Measurements from ENCODE around the gene BSPRY. TPM values are rescaled to one million over a fixed set of nuclear protein-coding genes. Genes with fewer than 3 reads are reported as not detected.
"Not testable (repeated sequence)": the region's sequence is repeated elsewhere in the genome, so short reads cannot be mapped to it uniquely, and the experiment has no call there.

Gene BSPRY
- total RNA-seq, 2 experiments from 2014 or later: not detected

DNA sequence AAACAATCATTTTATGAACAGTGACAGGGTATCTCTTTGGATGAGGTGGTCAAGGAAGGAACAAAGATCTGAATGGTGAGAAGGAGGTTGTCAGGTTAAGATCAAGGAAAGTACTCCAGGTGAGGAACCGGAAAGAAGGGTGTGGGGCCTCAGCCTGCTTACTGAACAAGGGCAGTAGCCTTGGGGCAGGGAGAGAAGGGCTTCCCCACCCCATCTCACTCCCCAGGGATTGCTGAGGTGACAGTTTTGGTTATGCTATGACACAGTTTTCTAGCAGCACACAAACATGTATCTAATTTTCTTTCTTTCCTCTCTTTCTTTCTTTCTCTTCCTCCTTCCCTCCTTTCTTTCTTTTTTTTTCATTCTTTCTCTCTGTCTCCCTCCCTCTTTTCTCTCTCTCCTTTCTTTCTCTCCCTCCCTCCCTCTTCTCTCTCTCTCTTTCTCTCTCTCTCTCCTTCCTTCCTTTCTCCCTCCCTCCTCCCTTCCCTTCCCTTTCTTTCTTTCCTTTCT lies 31.6 kb downstream of the BSPRY start:
- H3K27me3 ChIP-seq (ENCODE audit: control insufficient read depth in 1 of 2, insufficient read depth in 2 of 2, low read length in 2 of 2): no peaks in the 10 kb centered on the region
- no peaks in the 10 kb centered on the region for H3K9me3 Mint-ChIP-seq
- peaks cover 11% of the 10 kb centered on the region for H3K4me1 ChIP-seq (ENCODE audit: insufficient read depth, low read length)
- no peaks in the 10 kb centered on the region for H3K27me3 Mint-ChIP-seq
- H3K27ac Mint-ChIP-seq: no peak overlapping the region
- no peak overlapping the region for H3K27ac ChIP-seq (ENCODE audit: low read depth in 1 of 2, low read length in 2 of 2)
- ChIA-PET CTCF (no interaction called here), POLR2A (no interaction called here)
- peaks cover 5% of the 10 kb centered on the region for H3K4me1 Mint-ChIP-seq (ENCODE audit: low read depth)
- H3K9me3 ChIP-seq (ENCODE audit: control insufficient read depth in 1 of 2, insufficient read depth in 1 of 2, low read length in 2 of 2): no peaks in the 10 kb centered on the region
- TF ChIP-seq, protein P1, sequence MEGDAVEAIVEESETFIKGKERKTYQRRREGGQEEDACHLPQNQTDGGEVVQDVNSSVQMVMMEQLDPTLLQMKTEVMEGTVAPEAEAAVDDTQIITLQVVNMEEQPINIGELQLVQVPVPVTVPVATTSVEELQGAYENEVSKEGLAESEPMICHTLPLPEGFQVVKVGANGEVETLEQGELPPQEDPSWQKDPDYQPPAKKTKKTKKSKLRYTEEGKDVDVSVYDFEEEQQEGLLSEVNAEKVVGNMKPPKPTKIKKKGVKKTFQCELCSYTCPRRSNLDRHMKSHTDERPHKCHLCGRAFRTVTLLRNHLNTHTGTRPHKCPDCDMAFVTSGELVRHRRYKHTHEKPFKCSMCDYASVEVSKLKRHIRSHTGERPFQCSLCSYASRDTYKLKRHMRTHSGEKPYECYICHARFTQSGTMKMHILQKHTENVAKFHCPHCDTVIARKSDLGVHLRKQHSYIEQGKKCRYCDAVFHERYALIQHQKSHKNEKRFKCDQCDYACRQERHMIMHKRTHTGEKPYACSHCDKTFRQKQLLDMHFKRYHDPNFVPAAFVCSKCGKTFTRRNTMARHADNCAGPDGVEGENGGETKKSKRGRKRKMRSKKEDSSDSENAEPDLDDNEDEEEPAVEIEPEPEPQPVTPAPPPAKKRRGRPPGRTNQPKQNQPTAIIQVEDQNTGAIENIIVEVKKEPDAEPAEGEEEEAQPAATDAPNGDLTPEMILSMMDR (IDR thresholded peaks at IDR 0.05): no peak
- no peak for ATAC-seq (ENCODE audit: poor library complexity)
- no peak for DNase-seq
- no peaks in the 10 kb centered on the region for H3K36me3 ChIP-seq (ENCODE audit: insufficient read depth, low read length)
- no peaks in the 10 kb centered on the region for H3K36me3 Mint-ChIP-seq (ENCODE audit: low read depth)
- no peak overlapping the region for H3K4me3 ChIP-seq (ENCODE audit: low read length)
- intact Hi-C loops (cut with DNase I, micrococcal nuclease): loop anchor here in 1 of 2 experiments (1.0 kb wide), 1 partner anchor 18 kb away; no protein-coding TSS in a partner anchor
- H3K4me3 Mint-ChIP-seq: no peak overlapping the region

DNA sequence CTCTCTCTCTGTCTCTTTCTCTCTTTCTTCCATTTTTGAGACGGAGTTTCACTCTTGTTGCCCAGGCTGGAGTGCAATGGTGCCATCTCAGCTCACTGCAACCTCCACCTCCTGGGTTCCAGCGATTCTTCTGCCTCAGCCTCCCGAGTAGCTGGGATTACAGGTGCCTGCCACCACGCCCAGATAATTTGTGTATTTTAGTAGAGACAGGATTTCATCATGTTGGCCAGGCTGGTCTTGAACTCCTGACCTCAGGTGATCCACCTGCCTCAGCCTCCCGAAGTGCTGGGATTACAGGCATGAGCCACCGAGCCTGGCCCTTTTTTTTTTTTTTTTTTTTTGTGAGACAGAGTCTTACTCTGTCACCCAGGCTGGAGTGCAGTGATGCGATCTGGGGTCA lies 32.1 kb downstream of the BSPRY start:
- H3K36me3 ChIP-seq (ENCODE audit: insufficient read depth, low read length); POLR2A ChIA-PET; CTCF ChIA-PET; H3K36me3 Mint-ChIP-seq (ENCODE audit: low read depth); H3K27ac Mint-ChIP-seq; H3K4me1 ChIP-seq (ENCODE audit: insufficient read depth, low read length); H3K9me3 Mint-ChIP-seq; intact Hi-C loops (cut with DNase I, micrococcal nuclease); H3K4me3 Mint-ChIP-seq; H3K27me3 Mint-ChIP-seq; DNase-seq; H3K27me3 ChIP-seq (ENCODE audit: control insufficient read depth in 1 of 2, insufficient read depth in 2 of 2, low read length in 2 of 2); H3K4me3 ChIP-seq (ENCODE audit: low read length); H3K27ac ChIP-seq (ENCODE audit: low read depth in 1 of 2, low read length in 2 of 2); H3K4me1 Mint-ChIP-seq (ENCODE audit: low read depth); ATAC-seq (ENCODE audit: poor library complexity); H3K9me3 ChIP-seq (ENCODE audit: control insufficient read depth in 1 of 2, insufficient read depth in 1 of 2, low read length in 2 of 2): not testable (repeated sequence)

DNA sequence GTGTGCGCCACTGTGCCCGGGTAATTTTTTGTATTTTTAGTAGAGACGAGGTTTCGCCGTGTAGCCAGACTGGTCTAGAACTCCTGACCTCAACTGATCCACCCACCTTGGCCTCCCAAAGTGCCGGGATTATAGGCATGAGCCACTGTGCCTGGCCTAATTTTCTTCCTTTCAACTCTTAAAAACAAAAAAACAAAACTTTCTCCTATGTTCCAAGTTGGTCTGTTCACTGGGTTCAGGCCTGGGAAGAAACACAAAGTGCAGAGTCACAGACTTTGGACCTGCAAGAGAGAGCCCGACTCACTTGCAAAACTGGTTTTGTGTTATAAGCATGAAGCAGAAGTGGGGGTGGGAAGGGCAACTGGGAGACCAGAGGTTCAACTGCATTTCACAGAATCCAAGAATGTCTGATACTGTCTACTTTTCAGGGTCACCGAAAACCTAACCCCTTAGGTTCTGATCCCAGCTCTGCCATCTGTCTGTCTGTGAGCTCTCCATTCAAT lies 32.6 kb downstream of the BSPRY start:
- Mint-ChIP-seq H3K27me3 (no peaks in the 10 kb centered on the region), H3K27ac (no peak overlapping the region), H3K9me3 (no peaks in the 10 kb centered on the region), H3K4me3 (no peak overlapping the region), H3K4me1 (ENCODE audit: low read depth) (peaks cover 3% of the 10 kb centered on the region), H3K36me3 (ENCODE audit: low read depth) (peaks cover 8% of the 10 kb centered on the region)
- CTCF ChIA-PET: no interaction called here
- H3K36me3 ChIP-seq (ENCODE audit: insufficient read depth, low read length): no peaks in the 10 kb centered on the region
- H3K4me1 ChIP-seq (ENCODE audit: insufficient read depth, low read length): peaks cover 6% of the 10 kb centered on the region
- DNase-seq (no peak), ATAC-seq (ENCODE audit: poor library complexity) (no peak)
- H3K4me3 ChIP-seq (ENCODE audit: low read length): no peak overlapping the region
- TF ChIP-seq, protein P1 (IDR thresholded peaks at IDR 0.05): no peak
- H3K27ac ChIP-seq (ENCODE audit: low read depth in 1 of 2, low read length in 2 of 2): no peak overlapping the region
- H3K9me3 ChIP-seq (ENCODE audit: control insufficient read depth in 1 of 2, insufficient read depth in 1 of 2, low read length in 2 of 2): no peaks in the 10 kb centered on the region
- POLR2A ChIA-PET: no interaction called here
- no peaks in the 10 kb centered on the region for H3K27me3 ChIP-seq (ENCODE audit: control insufficient read depth in 1 of 2, insufficient read depth in 2 of 2, low read length in 2 of 2)
- intact Hi-C loops (cut with DNase I, micrococcal nuclease): no loop called here
